GM18907 (cell line): Measurements from ENCODE around the gene RHBDD1.

Experiments used
- ATAC-seq: cut with Tn5 transposase; IDR thresholded peaks from one replicate; pipeline ENCODE4 v1.9.1; 2021; ENCODE audit warnings: mild to moderate bottlenecking, moderate library complexity; ENCODE audit not compliant: unreplicated experiment

Gene RHBDD1

DNA sequence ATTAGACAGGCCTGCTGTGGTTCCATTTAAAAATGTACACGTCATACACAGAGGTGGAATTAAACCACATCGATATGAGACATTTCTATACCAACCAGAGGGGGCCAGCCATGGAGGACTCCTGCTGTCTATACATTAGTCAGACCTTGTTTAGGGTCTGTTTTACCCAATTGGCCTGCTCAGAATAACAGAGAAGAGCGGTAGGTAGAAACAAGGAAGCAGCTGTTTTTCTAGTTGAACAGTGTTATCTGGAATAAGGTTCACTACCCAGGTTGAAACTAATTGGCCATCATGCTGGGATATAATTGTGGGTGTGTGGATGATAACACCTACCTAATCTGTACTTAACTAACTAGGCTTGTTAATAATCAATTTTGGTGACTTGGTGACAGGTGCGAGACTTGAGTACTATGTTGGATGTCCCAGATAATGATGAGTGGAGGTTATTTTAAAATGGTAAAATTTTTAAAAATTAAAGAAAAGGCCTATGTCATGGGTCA lies 47.5 kb downstream of the RHBDD1 start:
- ATAC-seq, result no peak

DNA sequence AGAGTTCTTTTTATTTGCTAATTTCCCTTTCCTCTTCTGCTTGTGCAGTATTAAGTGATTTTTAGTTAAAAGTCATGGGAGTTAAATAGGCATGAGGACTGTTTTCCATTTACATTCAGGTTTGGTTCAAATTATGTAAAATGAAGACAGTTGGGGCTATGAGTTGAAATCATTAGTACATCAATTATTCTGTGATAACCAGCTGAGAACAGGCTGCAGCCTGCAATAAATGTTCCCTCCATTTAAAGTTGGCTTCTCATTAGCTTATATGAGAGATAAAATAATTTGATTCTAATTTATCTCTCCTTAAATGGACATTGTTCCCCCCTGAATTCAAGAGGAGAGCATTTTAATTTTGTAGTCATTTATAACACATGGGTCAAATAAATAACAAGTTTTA lies 48.3 kb downstream of the RHBDD1 start:
- no peak for ATAC-seq

DNA sequence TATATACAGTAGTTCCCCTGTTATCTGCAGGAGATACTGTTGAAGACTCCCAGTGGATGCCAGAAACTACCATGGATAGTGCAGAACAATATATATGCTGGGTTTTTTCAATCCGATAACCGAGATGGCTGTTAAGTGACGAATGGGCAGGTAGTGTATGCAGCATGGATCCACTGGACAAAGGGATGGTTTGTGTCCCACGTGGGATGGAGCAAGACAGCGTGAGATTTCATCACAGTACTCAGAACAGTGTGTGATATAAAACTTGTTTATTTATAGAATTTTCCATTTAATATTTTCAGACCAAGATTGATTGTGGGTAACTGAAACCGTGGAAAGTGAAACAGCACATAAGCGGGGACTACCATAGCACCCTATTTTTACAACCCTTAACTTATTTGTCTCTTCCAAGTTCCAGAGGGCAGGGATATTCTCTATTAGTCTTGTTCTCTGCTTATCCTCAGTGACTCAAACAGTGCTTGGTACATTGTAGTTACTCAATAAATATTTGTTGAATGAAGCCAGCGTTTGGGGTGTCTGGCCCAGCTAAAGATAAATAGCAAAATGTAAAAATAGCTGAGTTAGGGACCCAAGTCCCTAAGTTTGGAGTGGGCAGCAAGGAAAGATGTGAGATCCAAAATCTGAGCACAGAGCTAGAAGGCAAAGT lies 50.0 kb downstream of the RHBDD1 start:
- no peak for ATAC-seq

DNA sequence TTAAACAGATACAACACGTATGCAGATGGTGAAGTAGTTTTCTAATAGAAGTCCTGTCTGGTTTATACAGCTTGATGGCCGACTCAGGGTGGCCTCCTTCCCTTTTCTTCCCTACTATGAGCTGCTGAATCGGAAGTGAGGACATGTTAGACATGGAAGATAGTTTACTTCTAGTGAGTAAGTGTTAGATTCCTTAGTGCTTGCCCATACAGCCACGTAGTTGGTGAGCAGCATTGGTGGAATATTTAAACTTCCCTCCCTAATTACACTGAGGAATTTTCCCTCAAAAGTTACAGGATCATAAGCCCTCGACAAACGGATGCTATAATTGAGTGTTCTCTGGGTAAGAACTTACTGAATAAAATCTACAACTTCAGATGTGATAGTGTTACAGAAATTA lies 52.1 kb downstream of the RHBDD1 start:
- no peak for ATAC-seq

DNA sequence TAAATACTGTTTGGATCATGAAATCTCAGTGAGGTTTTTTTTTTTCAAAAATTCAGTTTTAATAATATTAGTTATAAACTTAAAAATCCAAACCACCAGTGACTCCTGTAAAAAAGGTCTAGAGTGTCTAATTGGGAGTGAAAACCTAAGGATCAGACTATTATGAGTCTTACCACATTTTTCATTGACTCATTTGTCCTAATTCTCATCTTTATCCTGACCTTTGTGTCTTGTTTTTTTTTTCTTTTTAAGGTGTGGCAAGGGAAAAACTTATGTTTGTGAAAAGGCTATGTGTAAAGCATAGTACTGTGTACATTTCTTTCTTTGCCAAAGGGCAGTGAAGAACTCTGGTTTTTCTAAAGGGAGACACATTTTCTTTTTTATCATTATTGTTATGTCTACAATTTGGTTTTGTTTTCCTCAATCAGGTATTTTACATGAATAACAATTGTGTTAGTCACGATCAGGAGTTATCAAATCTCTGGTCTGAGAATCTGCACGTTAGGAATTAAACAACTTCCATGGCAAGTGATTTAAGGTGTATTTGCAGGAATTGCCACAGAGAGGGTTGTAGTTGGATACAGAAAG lies 52.6 kb downstream of the RHBDD1 start:
- ATAC-seq, result no peak

DNA sequence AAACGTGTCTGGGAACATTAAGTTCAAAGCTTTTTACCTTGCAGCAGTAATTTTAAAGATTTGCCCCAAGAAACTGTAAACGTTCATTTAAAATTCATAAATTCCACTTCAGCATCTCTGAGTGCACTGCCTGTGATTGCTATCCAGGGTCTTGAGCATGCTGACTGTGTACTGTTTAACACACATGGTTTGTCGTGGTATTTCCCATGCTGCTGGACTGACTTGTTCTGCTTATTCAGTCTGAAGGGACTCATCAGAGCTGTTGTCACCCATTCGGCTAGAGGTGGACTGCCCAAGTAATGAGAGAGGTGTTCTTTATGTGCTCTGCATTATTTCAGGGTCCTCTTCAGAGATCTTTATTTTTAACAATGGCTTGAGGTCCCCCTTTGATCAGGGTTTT lies 53.1 kb downstream of the RHBDD1 start:
- ATAC-seq, result no peak

DNA sequence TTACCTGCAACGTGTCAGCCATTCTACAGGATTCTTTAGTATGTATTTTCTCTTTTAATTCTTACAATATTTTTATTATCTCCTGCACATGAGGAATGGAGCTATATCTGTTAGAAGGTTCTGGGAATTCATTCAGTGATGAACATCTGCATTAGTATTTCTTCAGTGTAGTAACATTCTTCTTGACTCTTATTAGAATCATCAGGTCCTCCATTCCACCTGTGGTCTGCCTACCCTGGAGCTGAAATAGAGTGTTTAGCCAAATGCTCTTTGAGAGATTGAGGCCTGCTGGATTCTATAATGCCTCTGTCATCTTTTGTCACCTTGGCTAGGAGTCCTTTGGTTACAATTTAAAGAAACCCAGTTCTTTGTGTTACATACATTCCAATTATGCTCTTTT lies 54.4 kb downstream of the RHBDD1 start:
- ATAC-seq, result no peak

DNA sequence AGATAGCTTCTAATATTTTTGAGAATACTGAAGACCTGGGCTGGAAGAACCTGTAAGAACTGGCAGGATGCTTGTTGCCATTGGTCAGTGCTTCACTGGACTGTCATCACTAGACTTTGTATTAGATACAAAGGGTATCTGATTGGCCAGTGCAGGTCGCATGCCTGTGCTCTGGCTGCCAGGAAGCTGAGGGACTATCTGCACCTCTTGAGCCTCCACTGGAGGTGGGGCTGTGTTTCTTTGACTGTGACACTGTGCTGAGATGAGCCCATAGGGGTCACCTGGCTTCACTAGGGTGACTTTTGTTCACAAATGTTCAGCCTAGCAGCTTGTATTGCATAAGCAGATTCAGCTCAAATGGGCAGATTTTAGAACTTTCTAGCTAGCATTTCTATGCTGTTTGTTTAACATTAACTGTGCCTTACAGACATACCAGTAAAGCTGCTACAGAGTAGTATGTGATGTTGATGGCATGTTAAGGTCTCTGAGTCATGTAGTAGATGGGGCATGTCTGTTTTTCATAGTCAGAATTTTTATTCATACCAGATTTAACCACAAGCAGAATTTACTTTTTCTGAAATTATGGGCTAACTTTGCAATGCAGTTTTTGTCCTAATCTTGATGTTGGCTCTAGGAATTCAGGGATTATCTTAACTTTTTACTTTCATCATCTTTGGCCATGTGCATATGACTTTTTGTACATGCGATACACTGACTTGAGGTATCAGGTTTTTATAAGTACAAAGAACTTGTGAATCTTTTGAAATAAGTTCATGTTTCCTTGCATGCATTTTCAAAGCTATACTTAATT lies 56.1 kb downstream of the RHBDD1 start:
- ATAC-seq, result no peak

DNA sequence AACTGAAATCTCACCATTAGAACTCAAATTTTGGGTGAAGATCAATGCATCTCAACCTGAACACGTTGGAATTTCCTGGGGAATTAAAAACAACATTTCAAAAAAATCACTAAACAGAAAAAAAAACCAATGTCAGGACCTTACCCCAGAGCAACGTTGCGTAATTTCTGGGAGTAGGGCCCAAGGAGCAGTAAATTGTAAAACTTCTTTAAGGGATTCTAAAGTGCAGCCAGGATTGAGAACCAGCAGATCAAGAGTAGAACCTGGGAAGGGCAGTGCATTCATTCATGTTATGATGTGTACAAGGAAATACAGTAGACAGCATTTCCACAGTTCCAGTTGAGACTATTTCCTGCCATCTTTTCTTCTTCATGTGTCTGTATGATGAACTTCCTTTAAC lies 56.9 kb downstream of the RHBDD1 start:
- ATAC-seq, result no peak

DNA sequence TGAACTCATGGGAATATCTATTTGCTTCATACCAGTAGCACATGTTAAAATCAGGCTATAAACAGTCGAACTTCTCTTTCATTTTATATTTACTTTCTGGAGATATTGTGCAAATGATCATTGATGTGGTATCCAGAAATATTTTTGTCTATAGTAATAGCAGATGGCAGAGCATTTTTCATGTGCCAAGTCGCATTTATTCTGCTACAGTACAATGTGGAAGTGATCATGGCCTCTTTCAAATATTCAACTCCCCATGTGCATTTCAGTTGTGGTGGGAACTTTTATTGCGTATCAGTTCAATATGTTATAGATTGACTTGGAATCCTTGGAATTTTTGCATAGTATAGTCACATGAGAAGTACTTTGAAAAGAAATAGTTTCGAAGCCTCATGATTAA lies 57.4 kb downstream of the RHBDD1 start:
- no peak for ATAC-seq

DNA sequence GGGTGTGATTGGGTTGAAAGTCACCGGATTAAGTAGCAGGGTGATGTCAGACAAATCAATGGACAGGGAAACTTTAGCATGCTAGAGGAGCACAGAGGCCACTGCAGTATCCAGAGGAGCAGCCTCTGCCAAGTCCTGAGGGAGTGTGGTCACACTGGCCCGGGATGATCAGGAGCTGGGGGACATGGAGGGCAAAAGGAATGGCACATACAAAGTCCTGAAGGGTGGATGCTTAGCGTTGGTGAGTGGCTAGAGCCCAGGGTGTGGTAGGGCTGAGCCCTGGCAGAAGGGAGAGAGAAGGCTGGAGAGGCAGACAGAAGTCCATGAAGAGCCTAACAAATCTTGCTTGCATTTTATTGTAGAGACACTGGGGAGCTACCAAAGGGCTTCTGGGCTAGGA lies 58.9 kb downstream of the RHBDD1 start:
- no peak for ATAC-seq

DNA sequence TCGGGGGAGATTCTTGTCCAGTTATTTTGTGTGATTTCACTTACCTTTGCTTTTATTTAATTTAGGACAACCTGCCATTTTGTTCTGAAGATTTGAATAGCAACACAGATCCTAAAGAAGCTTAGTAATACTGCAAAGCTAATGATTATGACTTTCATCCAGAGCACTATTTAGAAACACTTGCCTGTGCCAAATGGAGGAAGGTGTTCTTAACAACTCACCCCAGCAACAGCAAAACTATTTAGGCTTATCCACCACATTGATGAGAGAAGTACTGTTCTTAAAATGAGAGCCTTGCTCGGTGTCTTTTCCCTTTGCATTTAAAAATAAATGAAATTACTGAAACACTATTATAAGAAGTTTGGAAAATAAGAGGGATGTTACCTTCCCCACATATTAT lies 59.7 kb downstream of the RHBDD1 start:
- ATAC-seq, result no peak

DNA sequence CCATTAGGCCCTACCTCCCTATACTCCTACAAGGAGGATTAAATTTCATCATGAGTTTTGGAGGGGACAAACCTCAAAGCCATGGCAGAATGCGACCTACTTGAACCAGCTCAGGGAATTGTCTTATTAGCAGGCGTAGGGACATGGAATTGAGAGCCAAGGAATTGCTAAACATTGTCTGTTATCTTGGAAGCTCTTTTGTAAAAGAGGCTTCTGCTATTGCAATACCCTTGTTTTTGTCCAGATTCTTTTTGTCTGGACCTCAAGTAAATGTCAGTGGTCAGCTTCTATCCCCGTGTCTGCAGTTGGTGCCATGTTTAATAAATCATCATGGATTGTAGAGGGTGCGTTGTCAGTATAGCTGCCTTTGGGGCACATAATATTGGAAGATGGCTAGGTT lies 62.3 kb downstream of the RHBDD1 start:
- no peak for ATAC-seq

DNA sequence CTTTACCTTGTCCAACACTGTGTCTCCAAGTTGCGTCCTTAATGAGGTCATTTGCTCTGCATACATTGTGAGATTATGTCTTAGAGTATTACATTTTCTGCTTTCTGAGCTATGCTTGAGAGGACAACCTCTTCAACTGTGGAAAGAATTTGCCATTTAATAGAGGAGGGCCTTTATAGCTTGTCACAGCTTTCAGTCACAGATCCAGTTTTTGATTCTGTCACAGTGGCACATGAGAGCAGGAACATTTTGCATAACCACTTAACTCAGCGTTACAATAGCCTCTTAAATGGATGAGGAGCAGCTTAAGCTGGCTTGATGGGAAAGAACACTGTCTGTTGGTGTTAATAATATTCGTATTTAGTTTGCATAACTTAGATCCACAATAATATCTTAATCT lies 63.0 kb downstream of the RHBDD1 start:
- no peak for ATAC-seq

DNA sequence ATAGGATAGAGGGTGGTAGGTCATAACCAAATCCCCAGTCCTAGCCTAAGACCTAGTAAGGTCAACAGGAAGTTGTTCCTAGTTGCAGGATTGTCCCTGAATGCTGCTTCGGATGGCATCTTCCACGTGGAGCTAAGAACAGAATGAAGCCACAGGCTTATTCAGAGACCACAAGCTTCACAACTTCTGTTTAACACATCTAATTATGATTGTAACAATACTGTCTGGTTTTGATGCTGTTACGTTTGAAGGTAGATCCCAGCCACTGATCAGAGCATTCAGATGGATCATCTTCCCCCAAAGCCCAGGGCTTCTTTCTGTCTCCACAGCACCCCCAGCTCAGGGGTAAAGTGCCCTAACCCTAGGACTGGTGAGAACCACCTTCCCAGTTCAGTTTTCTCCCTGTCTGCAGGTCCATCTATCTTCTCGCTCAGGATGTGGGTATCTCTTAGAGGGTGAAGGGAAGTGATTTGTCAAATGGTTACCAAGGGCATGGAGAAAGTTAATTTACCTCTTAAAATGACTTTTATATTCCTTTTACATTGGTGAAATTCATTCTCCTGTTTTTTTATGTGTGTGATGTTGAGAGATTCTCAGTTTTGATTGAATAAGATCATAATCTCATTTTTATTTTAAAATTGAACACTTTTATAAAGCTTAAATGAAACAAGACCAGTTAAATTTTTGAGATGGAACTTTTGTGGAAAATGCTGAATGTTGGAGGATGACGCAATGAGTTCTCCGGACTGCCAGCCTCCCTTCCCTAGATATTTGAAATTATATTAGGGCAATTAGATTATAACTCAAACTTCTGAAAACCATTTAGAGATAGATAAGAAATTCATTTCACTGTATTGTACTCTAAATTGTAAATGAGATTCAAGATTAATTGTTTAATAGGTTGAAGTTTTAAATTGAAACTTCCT lies 66.5 kb downstream of the RHBDD1 start:
- no peak for ATAC-seq

DNA sequence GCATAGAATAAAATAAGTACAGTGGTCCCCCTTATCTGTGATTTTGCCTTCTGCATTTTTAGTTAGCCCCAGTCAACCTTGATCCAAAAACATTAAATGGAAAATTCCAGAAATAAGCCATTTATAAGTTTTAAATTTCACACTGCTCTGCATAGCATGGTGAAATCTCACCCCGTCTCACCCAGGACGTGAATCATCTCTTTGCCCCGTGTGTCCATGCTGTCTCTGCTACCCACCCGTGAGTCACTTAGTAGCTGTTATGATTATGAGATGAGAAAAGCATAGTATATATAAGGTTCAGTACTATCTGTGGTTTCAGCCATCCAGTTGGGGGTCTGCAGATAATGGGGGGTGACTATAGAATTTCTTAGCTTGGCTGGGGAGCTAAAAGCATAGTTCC lies 67.3 kb downstream of the RHBDD1 start:
- no peak for ATAC-seq

DNA sequence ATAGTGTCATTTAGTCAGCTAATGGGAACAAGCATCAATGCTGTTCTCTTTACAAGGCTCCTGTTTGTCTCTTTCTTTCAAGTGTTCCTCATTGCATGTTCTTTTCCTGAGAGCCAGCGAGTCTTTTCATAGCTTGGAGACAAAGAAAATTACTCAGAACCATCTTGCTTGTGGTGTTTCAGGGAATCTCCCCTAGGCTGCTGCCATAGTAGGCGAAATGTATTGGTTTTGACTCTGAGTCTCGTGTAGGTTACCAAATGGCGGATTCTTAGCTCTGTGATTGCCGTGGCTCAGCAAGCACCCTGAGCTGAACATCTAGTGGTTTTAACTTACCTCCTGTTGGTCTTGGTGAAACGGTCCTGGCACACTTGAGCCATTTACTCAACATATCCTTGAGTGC lies 68.7 kb downstream of the RHBDD1 start:
- ATAC-seq, result peak; percentile 45

DNA sequence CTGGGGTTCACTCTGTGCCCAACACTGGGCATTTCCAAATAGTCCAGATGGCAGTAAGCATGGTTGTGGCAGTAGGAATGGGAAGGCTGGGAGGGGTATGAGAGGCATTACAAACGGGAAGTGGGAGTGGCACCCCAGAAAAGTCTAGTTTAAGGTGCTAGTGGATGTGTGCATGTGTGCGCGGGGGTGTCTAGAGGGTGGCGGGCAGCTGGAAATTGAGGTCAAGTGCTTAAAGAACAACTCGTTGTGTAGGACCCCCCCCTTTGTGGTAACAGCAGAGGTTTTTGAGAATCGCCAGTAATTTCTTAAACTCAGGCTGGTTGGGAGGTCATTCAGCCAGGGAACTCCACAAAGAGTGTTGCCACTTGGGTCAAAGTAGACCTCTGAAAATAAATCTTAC lies 69.9 kb downstream of the RHBDD1 start:
- peak; percentile 46 for ATAC-seq

DNA sequence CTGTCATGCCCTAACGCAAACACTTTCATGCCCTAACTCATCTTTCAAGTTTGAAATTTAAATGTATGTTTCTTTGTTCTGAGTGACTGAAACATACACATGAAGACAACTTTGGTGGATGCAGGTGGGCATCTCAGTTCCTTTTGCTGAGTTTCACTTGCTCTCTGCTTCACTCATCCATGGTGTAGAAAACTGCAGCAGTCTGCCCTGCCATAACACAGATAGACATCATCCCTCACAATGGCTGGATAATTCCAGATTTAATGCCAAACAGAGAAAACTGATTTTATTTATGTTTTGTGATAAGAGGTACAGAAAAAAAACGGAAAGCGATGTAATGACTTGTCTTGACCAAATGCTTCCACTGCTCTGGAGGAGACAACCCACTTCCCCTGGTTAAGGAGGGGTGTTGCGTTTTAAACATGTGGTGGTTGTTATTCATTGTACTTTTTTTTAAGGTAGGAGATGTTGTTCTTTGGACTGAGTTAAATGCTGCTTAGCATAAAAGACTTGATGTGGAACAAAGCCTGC lies 70.4 kb downstream of the RHBDD1 start:
- peak; percentile 84 for ATAC-seq

DNA sequence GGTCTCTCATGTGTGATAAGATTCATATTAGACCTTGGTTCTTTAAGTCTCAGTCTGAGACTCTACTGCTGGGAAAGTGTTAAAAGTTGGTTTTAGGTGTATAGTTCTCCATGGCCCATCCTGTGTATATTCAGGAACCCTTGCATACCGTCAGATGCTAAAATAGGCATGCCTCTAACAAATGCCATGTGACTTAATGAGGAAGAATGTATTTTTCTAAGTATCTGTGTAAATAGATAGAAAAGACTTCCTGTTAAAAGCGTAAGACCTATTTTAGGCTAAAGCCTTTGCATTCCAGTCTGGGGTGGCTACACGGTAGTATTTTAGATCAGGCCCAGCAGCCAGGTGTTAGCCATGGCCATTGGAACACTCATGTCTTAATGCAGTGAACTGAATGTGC lies 73.3 kb downstream of the RHBDD1 start:
- no peak for ATAC-seq

DNA sequence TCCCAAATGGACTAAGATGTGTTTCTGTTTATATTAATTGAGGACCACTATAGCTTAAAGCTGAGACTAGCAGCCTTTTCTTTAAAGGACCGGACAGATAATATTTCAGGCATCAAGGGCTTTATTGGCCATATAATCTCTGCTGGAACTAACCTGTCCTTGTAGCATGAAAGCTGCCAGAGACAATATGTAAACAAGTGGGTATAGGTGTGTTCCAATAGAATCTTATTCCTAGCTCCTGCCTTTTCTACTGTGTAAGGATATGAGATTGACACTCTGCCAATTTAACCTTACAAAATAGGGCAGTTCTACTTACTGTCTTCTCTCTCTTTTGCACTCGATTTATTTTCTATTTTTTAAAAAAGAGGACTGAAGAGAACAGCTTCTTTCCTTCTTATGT lies 74.0 kb downstream of the RHBDD1 start:
- no peak for ATAC-seq
